MM.1S (cell line): ENCODE data around the gene RBMS3.

Source experiments
- DNase-seq: peaks from one replicate; pipeline ENCODE4 v3.0.0-alpha.2; 2015
- H2AFZ ChIP-seq: fragments of 300-600 bp; sonication (generic); 2 replicates; pipeline ENCODE4 v1.6.0; 2016; ENCODE audit warnings: antibody characterized with exemption, low read length
- H3F3A ChIP-seq: fragments of 300-600 bp; sonication (generic); 2 replicates; pipeline ENCODE4 v1.6.1; 2016; ENCODE audit warnings: mild to moderate bottlenecking, antibody characterized with exemption, low read length, moderate library complexity, mixed read lengths; ENCODE audit not compliant: insufficient read depth
- H3K27ac ChIP-seq: fragments of 300-600 bp; sonication (generic); 2 replicates; pipeline ENCODE4 v1.5.1; 2016; ENCODE audit warnings: mild to moderate bottlenecking, low read length
- H3K27me3 ChIP-seq: fragments of 300-600 bp; sonication (generic); replicated peaks from 2 replicates; pipeline ENCODE4 v1.6.0; 2016; ENCODE audit warnings: low read length; ENCODE audit not compliant: insufficient read depth
- H3K36me3 ChIP-seq: fragments of 300-600 bp; sonication (generic); replicated peaks from 2 replicates; pipeline ENCODE4 v1.6.1; 2016; ENCODE audit warnings: mild to moderate bottlenecking, low read length, mixed read lengths; ENCODE audit not compliant: insufficient read depth
- H3K4me1 ChIP-seq: fragments of 300-600 bp; sonication (generic); 2 replicates; pipeline ENCODE4 v1.6.1; 2016; ENCODE audit warnings: low read length, mixed read lengths
- H3K4me2 ChIP-seq: fragments of 300-600 bp; sonication (generic); 2 replicates; pipeline ENCODE4 v1.6.0; 2016; ENCODE audit warnings: low read depth, low read length
- H3K4me3 ChIP-seq: fragments of 300-600 bp; sonication (generic); 2 replicates; pipeline ENCODE4 v1.5.1; 2016; ENCODE audit warnings: low read length, mixed read lengths
- H3K79me2 ChIP-seq: fragments of 300-600 bp; sonication (generic); 2 replicates; pipeline ENCODE4 v1.6.1; 2016; ENCODE audit warnings: mixed run types, low read length, mixed read lengths
- H3K9ac ChIP-seq: fragments of 300-600 bp; sonication (generic); 2 replicates; pipeline ENCODE4 v1.6.1; 2016; ENCODE audit warnings: low read length, mixed read lengths
- H3K9me2 ChIP-seq: fragments of 300-600 bp; sonication (generic); replicated peaks from 2 replicates; pipeline ENCODE4 v1.6.1; 2016; ENCODE audit warnings: mild to moderate bottlenecking, low read length, mixed read lengths; ENCODE audit not compliant: insufficient read depth
- H3K9me3 ChIP-seq: fragments of 300-600 bp; sonication (generic); replicated peaks from 2 replicates; pipeline ENCODE4 v1.6.1; 2016; ENCODE audit warnings: mild to moderate bottlenecking, low read length, mixed read lengths; ENCODE audit not compliant: insufficient read depth
- H4K20me1 ChIP-seq: fragments of 300-600 bp; sonication (generic); 2 replicates; pipeline ENCODE4 v1.6.1; 2016; ENCODE audit warnings: mild to moderate bottlenecking, low read length, moderate library complexity, mixed read lengths; ENCODE audit not compliant: insufficient read depth
- CTCF ChIP-seq: fragments of 300-600 bp; sonication (generic); IDR thresholded peaks from 2 replicates; pipeline ENCODE4 v1.5.1; 2016; ENCODE audit warnings: antibody characterized with exemption, low read length, mixed read lengths
- EZH2 ChIP-seq: fragments of 300-600 bp; sonication (generic); optimal IDR thresholded peaks from 2 replicates; pipeline ENCODE3; 2017; ENCODE audit warnings: low read depth, mild to moderate bottlenecking, antibody characterized with exemption, low read length, mixed read lengths
- EZH2phosphoT487 ChIP-seq: fragments of 300-600 bp; sonication (generic); IDR thresholded peaks from 2 replicates; pipeline ENCODE4 v1.6.1; 2018; ENCODE audit warnings: antibody characterized with exemption, low read length

The RBMS3 gene

GRCh38 chr3:29263476-29263875 lies 17.4 kb upstream of the RBMS3 start:
- H3K9me3 ChIP-seq: no peaks in the 10 kb centered on the region
- no peak overlapping the region for H2AFZ ChIP-seq
- no peak overlapping the region for H3K9ac ChIP-seq
- no peaks in the 10 kb centered on the region for H3K36me3 ChIP-seq
- DNase-seq: no peak
- no peak overlapping the region for H3K4me3 ChIP-seq
- H3K27me3 ChIP-seq: no peaks in the 10 kb centered on the region
- H3K27ac ChIP-seq: no peak overlapping the region
- no peaks in the 10 kb centered on the region for H4K20me1 ChIP-seq
- H3K79me2 ChIP-seq: no peaks in the 10 kb centered on the region
- TF ChIP-seq EZH2: no peak
- no peak for TF ChIP-seq CTCF
- no peak for TF ChIP-seq EZH2phosphoT487
- H3K4me1 ChIP-seq: no peaks in the 10 kb centered on the region
- no peak overlapping the region for H3K4me2 ChIP-seq
- H3F3A ChIP-seq: no peaks in the 10 kb centered on the region
- H3K9me2 ChIP-seq: no peaks in the 10 kb centered on the region

- H3K9me3 ChIP-seq: no peaks in the 10 kb centered on the region
- H2AFZ ChIP-seq: no peak overlapping the region
- TF ChIP-seq EZH2: no peak
- no peak for TF ChIP-seq EZH2phosphoT487
- no peak for TF ChIP-seq CTCF
- DNase-seq: no peak
- H3K9me2 ChIP-seq: no peaks in the 10 kb centered on the region
- no peaks in the 10 kb centered on the region for H4K20me1 ChIP-seq
- no peaks in the 10 kb centered on the region for H3K27me3 ChIP-seq
- H3K9ac ChIP-seq: no peak overlapping the region
- no peak overlapping the region for H3K4me3 ChIP-seq
- H3K4me2 ChIP-seq: no peak overlapping the region
- no peaks in the 10 kb centered on the region for H3F3A ChIP-seq
- no peaks in the 10 kb centered on the region for H3K36me3 ChIP-seq
- H3K79me2 ChIP-seq: no peaks in the 10 kb centered on the region
- H3K27ac ChIP-seq: no peak overlapping the region
- no peaks in the 10 kb centered on the region for H3K4me1 ChIP-seq
Observed at GRCh38 chr3:29265509-29266072, 15.3 kb upstream of the RBMS3 start.

- no peak for DNase-seq
- no peak overlapping the region for H3K4me2 ChIP-seq
- TF ChIP-seq EZH2 (no peak), EZH2phosphoT487 (no peak), CTCF (no peak)
- H4K20me1 ChIP-seq: no peaks in the 10 kb centered on the region
- no peaks in the 10 kb centered on the region for H3K27me3 ChIP-seq
- H3K27ac ChIP-seq: no peak overlapping the region
- no peak overlapping the region for H3K4me3 ChIP-seq
- H3K9me3 ChIP-seq: no peaks in the 10 kb centered on the region
- H3F3A ChIP-seq: no peaks in the 10 kb centered on the region
- no peaks in the 10 kb centered on the region for H3K9me2 ChIP-seq
- no peak overlapping the region for H2AFZ ChIP-seq
- no peaks in the 10 kb centered on the region for H3K4me1 ChIP-seq
- H3K79me2 ChIP-seq: no peaks in the 10 kb centered on the region
- no peak overlapping the region for H3K9ac ChIP-seq
- H3K36me3 ChIP-seq: no peaks in the 10 kb centered on the region
Observed at GRCh38 chr3:29267226-29267625, 13.6 kb upstream of the RBMS3 start.
